RWPE2 (cell line): ENCODE results near the gene SLX4IP.

Source experiments
- ATAC-seq: fragments of 200-7000 bp; cut with Tn5 transposase; 3 replicates; pipeline ENCODE4 v1.9.1; 2021; ENCODE audit warnings: low read depth
- DNase-seq: peaks from one replicate; pipeline ENCODE4 v3.0.0-alpha.2; 2020; ENCODE audit warnings: low spot score
- H3K27ac ChIP-seq: fragments of 450-650 bp; 2 replicates; pipeline ENCODE4 v1.5.1; 2017; ENCODE audit warnings: mild to moderate bottlenecking; ENCODE audit not compliant: poor library complexity, severe bottlenecking
- H3K27me3 ChIP-seq: fragments of 250-450 bp; sonication (Bioruptor Pico); 2 replicates; pipeline ENCODE4 v1.5.1; 2021; ENCODE audit warnings: mild to moderate bottlenecking, moderate library complexity; ENCODE audit not compliant: insufficient read depth, poor library complexity, severe bottlenecking
- H3K36me3 ChIP-seq: fragments of 250-450 bp; sonication (Bioruptor Pico); 2 replicates; pipeline ENCODE4 v1.5.1; 2020; ENCODE audit warnings: low read depth, mild to moderate bottlenecking, moderate library complexity
- H3K4me1 ChIP-seq: fragments of 250-450 bp; sonication (Bioruptor Pico); 2 replicates; pipeline ENCODE4 v1.5.1; 2021; ENCODE audit warnings: mild to moderate bottlenecking, moderate library complexity; ENCODE audit not compliant: insufficient read depth, poor library complexity, severe bottlenecking
- H3K4me3 ChIP-seq: fragments of 250-450 bp; sonication (Bioruptor Pico); 2 replicates; pipeline ENCODE4 v1.5.1; 2021; ENCODE audit warnings: mild to moderate bottlenecking, moderate library complexity; ENCODE audit not compliant: severe bottlenecking
- H3K9me3 ChIP-seq: fragments of 250-450 bp; sonication (Bioruptor Pico); 2 replicates; pipeline ENCODE4 v1.5.1; 2021; ENCODE audit warnings: mild to moderate bottlenecking, moderate library complexity; ENCODE audit not compliant: severe bottlenecking
- TF ChIP-seq, protein P1 (sequence below): fragments of 450-650 bp; IDR thresholded peaks from one replicate; pipeline ENCODE4 v1.5.1; 2017; ENCODE audit warnings: mild to moderate bottlenecking, moderate library complexity; ENCODE audit not compliant: poor library complexity, severe bottlenecking

The SLX4IP gene

GRCh38 chr20:10573273-10573950 lies 138.3 kb downstream of the SLX4IP start:
- H3K4me3 ChIP-seq = no peak overlapping the region
- TF ChIP-seq, protein P1, sequence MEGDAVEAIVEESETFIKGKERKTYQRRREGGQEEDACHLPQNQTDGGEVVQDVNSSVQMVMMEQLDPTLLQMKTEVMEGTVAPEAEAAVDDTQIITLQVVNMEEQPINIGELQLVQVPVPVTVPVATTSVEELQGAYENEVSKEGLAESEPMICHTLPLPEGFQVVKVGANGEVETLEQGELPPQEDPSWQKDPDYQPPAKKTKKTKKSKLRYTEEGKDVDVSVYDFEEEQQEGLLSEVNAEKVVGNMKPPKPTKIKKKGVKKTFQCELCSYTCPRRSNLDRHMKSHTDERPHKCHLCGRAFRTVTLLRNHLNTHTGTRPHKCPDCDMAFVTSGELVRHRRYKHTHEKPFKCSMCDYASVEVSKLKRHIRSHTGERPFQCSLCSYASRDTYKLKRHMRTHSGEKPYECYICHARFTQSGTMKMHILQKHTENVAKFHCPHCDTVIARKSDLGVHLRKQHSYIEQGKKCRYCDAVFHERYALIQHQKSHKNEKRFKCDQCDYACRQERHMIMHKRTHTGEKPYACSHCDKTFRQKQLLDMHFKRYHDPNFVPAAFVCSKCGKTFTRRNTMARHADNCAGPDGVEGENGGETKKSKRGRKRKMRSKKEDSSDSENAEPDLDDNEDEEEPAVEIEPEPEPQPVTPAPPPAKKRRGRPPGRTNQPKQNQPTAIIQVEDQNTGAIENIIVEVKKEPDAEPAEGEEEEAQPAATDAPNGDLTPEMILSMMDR = no peak
- H3K27me3 ChIP-seq = no peaks in the 10 kb centered on the region
- H3K36me3 ChIP-seq = no peaks in the 10 kb centered on the region
- ATAC-seq = peak; percentile 79
- no peak overlapping the region for H3K27ac ChIP-seq
- no peaks in the 10 kb centered on the region for H3K9me3 ChIP-seq
- DNase-seq = no peak
- H3K4me1 ChIP-seq = peaks cover 23% of the 10 kb centered on the region

DNA sequence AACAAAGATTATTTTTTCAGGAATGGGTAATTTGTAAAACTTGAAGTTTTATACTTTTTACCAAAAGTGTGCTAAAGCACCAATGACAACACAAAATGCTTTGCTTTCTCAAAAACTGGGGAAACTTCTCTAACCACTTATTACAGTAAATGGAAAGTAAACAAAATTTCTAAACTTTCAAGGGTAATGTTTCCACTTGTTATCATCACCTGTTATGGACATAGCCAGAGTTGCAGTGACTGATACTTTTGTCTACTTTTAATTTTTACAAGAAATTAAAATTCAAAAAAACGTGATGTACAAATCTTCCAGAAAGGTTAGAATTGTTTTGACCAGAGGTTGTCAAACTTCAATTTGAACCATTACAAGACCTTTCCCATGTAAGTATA lies 138.8 kb downstream of the SLX4IP start:
- no peak for ATAC-seq
- Histone ChIP-seq H3K9me3 (no peaks in the 10 kb centered on the region), H3K4me1 (peaks cover 29% of the 10 kb centered on the region), H3K27ac (no peak overlapping the region), H3K36me3 (no peaks in the 10 kb centered on the region), H3K27me3 (no peaks in the 10 kb centered on the region), H3K4me3 (no peak overlapping the region)
- DNase-seq = no peak
- TF ChIP-seq, protein P1 = no peak

- no peak for DNase-seq
- Histone ChIP-seq H3K4me3 (no peak overlapping the region), H3K27ac (no peak overlapping the region), H3K27me3 (no peaks in the 10 kb centered on the region), H3K4me1 (peaks cover 53% of the 10 kb centered on the region), H3K36me3 (no peaks in the 10 kb centered on the region), H3K9me3 (no peaks in the 10 kb centered on the region)
- ATAC-seq = no peak
- TF ChIP-seq, protein P1 = no peak
These were observed 141.4 kb downstream of the SLX4IP start for GRCh38 chr20:10576411-10577090.

DNA sequence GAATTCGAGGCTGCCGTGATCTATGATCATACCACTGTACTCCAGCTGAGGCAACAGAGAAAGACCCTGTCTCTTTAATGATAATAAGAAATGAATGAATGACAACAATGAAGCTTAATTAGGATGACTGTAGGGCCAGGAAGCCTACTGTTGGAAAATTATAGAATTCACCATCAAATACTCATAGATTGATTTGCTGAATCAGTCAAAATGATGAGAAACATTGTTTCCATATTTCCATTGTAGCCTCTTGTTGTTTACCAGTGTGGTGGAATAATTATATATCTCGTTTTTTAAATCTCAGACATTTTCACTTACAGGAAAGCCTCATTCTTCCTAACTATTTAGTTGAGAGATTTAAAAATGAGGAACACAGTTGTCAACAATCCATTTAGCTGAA lies 142.5 kb downstream of the SLX4IP start:
- Histone ChIP-seq H3K9me3 (no peaks in the 10 kb centered on the region), H3K36me3 (no peaks in the 10 kb centered on the region), H3K27ac (peak overlapping the region; percentile 83), H3K4me3 (no peak overlapping the region), H3K27me3 (no peaks in the 10 kb centered on the region), H3K4me1 (peaks cover 57% of the 10 kb centered on the region)
- TF ChIP-seq, protein P1 = no peak
- no peak for ATAC-seq
- DNase-seq = no peak

GRCh38 chr20:10578607-10579006 lies 143.5 kb downstream of the SLX4IP start:
- Histone ChIP-seq H3K4me3 (no peak overlapping the region), H3K27me3 (no peaks in the 10 kb centered on the region), H3K36me3 (no peaks in the 10 kb centered on the region), H3K27ac (peak overlapping the region; percentile 83), H3K9me3 (no peaks in the 10 kb centered on the region), H3K4me1 (peaks cover 51% of the 10 kb centered on the region)
- ATAC-seq (peak; percentile 92), DNase-seq (no peak)
- TF ChIP-seq, protein P1 = no peak
